ENCODE data around the gene NUP93. TPM values are rescaled to one million over a fixed set of nuclear protein-coding genes. Genes with fewer than 3 reads are reported as not detected.

Gene NUP93
- total RNA-seq, 1 experiment from 2014 or later, result 165 TPM

DNA sequence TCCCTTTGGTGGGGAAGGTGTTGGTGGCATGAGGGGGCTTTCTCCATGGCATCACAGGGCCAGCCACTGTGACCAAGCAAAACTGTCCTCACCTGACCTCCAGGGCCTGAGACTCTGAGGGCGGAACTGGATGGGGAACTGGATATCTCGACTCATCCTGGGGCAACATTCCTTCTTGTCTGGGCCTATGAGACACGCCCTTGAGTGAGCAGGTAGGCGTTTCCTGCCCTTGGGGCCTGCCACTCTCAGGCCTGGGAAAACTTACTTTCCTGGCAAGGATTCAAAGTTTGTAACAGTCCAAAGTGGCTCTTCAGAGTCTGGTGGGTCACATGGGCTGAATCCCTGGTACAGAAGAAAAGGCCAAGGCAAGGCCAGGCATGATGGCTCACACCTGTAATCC lies 38.0 kb upstream of the NUP93 start:
- Histone ChIP-seq H3K4ac (ENCODE audit: low read depth, low read length) (no peak overlapping the region), H3K18ac (ENCODE audit: insufficient read length, low read depth, low read length) (no peak overlapping the region), H2AFZ (ENCODE audit: low read length) (no peak overlapping the region), H3K4me2 (ENCODE audit: insufficient read depth, insufficient read length, low read length) (no peak overlapping the region), H3K9me3 (ENCODE audit: control insufficient read depth, low read depth, low read length) (no peaks in the 10 kb centered on the region), H2BK120ac (ENCODE audit: low read depth, low read length, poor library complexity, severe bottlenecking) (no peak overlapping the region), H2BK20ac (ENCODE audit: low read depth, low read length, poor library complexity, severe bottlenecking) (no peak overlapping the region), H2BK5ac (ENCODE audit: insufficient read length, low read length) (no peak overlapping the region), H3K4me1 (ENCODE audit: insufficient read depth, low read length) (no peaks in the 10 kb centered on the region), H3K56ac (ENCODE audit: insufficient read length, low read depth, low read length) (no peak overlapping the region), H3K79me1 (ENCODE audit: insufficient read depth, low read depth, low read length, poor library complexity, severe bottlenecking) (no peaks in the 10 kb centered on the region), H3K14ac (ENCODE audit: insufficient read depth, low read length) (no peak overlapping the region), H3T11ph (ENCODE audit: low read length) (no peak overlapping the region), H2AK5ac (ENCODE audit: insufficient read length, low read length) (no peak overlapping the region), H3K79me2 (ENCODE audit: insufficient read depth, low read length) (no peaks in the 10 kb centered on the region), H3K23me2 (ENCODE audit: insufficient read length, low read depth, low read length, poor library complexity, severe bottlenecking) (no peaks in the 10 kb centered on the region), H3K27ac (ENCODE audit: insufficient read length, low read depth, low read length) (no peak overlapping the region), H3K27me3 (ENCODE audit: insufficient read depth, low read length) (no peaks in the 10 kb centered on the region), H4K91ac (ENCODE audit: insufficient read length, low read depth, low read length) (no peak overlapping the region), H3K9ac (ENCODE audit: extremely low read depth, insufficient read length, low read length) (no peak overlapping the region), H2BK15ac (ENCODE audit: low read depth, low read length) (no peak overlapping the region), H4K20me1 (ENCODE audit: control insufficient read depth, insufficient read depth, insufficient read length) (no peaks in the 10 kb centered on the region), H3K23ac (ENCODE audit: insufficient read length, low read depth, low read length) (no peak overlapping the region), H4K5ac (ENCODE audit: insufficient read length, low read depth, low read length) (no peak overlapping the region), H2BK12ac (ENCODE audit: insufficient read length, low read depth, low read length) (no peak overlapping the region), H4K8ac (replicated peaks; ENCODE audit: insufficient read length, low read depth, low read length) (no peak overlapping the region)
- DNase-seq, result peak; percentile 66
- WGBS (ENCODE audit: extremely low coverage, insufficient read length, low lambda C conversion rate), result no CpG with 5 or more reads among the region's 4 CpGs
- Mint-ChIP-seq H3K36me3 (ENCODE audit: insufficient read depth in 1 of 3, low read depth in 3 of 3) (no peaks in the 10 kb centered on the region; a peak in 2 of 7 replicates), H3K27ac (peak overlapping the region in 1 of 3 experiments; percentile 49; a peak in 1 of 7 replicates), H3K4me3 (no peak overlapping the region), H3K27me3 (ENCODE audit: low read depth) (peaks cover 4% of the 10 kb centered on the region), H3K9me3 (peaks cover 2% of the 10 kb centered on the region in 2 experiments; a peak in 3 of 5 replicates), H3K4me1 (peaks cover 3 to 11% of the 10 kb centered on the region in 2 experiments)
- TF ChIP-seq, protein P1, sequence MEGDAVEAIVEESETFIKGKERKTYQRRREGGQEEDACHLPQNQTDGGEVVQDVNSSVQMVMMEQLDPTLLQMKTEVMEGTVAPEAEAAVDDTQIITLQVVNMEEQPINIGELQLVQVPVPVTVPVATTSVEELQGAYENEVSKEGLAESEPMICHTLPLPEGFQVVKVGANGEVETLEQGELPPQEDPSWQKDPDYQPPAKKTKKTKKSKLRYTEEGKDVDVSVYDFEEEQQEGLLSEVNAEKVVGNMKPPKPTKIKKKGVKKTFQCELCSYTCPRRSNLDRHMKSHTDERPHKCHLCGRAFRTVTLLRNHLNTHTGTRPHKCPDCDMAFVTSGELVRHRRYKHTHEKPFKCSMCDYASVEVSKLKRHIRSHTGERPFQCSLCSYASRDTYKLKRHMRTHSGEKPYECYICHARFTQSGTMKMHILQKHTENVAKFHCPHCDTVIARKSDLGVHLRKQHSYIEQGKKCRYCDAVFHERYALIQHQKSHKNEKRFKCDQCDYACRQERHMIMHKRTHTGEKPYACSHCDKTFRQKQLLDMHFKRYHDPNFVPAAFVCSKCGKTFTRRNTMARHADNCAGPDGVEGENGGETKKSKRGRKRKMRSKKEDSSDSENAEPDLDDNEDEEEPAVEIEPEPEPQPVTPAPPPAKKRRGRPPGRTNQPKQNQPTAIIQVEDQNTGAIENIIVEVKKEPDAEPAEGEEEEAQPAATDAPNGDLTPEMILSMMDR (conservative IDR thresholded peaks at IDR 0.05), result no peak

Data from H9 (cell line).